GM21529 (cell line): ENCODE results near the gene VMAC.

Experiments
- ATAC-seq: cut with Tn5 transposase; IDR thresholded peaks from one replicate; pipeline ENCODE4 v1.9.1; 2021; ENCODE audit not compliant: unreplicated experiment

The VMAC gene

DNA sequence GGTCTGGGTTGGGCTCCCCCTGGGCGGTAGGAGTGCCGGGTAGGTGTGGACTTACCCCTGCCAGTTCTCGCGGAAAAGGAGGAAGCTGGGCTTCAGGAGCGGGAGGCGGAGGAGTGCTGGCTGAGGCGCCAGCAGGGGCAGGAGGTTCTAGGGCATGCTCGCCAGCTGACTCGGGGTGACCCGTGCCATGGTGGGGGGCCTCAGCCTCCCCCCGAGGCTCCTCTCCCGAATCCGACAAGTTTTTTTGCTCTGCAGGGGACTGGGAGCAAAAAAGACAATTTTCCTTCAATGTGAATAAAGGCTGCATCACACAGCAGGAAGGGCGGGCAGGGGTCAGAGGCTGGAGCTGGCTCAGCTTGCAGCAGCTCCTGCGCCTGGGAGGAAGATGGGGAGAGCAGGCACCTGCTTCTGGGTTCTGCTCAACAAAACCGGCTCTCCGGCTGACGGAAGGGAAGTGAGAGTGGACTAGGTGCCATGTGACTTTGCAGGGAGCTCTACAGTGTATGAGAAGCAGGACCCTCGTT lies 46.7 kb downstream of the VMAC start:
- no peak for ATAC-seq

DNA sequence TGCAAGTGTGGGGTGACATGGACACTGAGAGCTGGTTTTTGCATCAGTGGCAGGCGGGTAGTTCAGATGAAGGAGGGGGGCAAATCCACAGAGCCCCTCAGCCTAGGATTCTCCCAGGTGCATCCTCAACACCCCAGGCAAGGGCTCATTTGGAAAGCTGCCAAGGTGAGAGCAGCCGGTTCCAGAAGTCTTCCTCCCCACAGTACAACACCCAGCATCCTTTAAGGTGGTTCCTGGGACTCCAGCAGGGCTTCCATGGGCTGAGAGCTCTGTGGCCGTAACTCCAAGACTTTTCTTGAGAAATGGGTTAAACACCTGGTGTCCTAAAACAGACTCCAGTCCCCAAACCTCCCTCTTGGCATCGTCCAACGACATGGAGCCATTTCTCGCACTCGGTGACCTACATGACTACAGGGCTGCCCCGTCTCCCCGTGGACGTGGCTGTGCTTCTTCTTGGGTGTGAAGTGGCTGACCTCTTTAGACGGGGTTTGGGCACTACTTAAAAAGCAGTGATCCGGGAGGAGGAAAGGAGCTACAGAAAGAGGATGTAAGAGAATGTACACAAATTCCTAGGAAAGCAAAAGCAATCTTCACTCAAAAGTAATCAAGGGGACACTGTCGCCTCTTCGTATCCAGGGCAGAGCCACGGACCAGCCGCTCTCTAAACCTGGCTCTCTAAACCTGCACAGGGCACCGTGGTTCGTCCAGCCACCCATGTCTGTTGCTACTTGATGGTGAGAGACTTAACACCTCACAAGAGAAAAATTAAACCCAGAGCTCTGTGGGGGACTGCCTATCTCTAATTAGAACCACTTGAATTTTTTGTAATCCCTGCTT lies 47.7 kb downstream of the VMAC start:
- ATAC-seq: no peak

DNA sequence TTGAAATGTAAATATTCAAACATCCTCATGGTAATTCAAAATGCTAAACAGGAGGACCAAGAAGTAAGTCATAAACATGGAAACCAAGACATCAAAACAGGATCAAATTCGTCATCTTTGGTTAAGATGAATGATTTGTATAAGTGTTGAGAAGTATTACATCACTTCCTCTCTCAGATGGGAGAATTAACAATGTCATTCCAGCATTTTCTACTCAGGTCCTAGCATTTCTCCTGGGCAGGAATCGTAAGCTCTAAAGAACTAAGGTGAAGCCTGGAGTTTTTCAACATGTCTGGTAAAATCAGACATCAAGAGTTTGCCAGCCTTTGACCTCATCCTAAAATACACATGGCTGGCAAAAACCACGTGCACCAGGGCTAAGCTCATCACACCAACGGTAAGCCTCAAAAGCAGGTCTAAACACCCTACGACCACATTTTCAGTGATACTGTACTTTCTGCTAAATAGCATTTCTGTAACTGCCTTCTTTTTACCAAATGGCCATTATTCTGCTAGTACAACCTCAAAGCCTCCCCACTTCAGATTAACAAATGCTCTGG lies 48.4 kb downstream of the VMAC start:
- ATAC-seq: no peak

DNA sequence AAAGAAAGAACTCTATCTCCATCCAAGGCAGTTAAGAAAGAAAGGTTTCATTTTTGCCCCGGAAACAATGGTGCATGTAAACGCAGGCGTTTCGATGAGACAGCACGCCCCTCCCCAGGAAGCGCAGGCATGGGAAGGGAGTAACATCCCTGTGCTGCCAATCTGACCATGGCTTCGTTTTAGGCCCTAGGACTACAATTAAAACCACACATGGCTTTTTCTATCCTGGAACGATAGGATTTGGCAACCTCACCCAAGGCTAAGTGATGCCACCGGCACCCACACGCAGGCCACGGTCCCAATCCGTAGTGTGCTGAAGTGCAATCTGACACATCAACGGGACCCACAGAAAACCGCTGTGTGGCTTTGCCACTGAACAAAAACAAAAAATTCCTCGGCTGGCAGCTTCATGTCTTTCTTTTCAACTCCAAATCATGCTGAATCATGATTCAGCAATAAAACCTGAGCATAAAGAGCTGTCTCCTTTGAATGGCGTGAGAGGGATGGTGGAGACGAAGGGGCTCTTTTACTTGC lies 49.1 kb downstream of the VMAC start:
- ATAC-seq: no peak

DNA sequence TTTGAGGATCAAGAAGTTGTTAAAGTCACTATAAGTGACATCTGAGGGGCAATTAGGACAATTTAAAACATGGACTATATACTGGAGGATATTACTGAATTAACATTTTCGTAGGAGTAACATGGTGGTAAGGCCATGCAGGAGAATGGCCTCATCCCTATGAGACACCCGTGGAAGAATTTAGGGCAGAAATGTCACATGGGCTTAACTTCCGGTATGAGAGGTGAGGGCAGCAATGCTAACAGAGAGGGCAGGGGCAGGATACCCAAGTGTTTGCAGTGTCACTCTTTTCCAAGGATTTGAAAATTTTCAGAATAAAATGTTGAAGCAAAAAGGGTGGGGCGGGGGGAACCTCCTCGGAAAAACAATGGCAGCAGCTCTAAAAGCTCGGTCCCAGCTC lies 49.6 kb downstream of the VMAC start:
- ATAC-seq: no peak

DNA sequence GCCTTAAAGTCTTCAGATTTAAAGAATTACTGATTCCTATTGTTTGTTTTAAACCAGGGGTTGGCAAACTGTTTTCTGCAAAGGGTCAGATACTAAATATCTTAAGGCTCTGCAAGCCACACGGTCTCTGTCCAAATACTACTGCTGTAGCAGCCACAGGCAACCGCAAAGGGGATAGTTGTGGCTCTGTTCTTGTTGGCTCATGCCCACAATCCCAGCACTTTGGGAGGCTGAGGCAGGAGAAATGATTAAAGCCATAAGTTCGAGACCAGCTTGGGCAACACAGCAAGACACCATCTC lies 50.9 kb downstream of the VMAC start:
- ATAC-seq: no peak

DNA sequence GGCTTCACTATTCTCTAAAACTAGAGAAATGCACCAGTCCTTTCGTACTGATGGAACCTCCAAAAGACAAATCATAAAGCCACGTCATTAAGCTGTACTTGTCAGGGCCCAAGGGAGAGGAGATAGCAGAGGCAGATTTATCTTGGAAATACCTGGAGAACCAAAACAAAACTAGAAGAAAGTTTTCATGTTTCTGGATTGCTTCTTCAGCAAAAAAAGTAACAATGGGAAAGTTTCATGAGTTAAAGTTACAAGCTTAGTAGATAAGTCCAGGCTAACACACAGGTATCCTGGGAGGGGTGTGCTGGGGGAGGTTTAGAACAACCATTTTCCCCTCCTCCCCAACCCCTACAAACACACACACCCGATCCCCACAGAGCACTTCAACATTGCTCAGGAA lies 51.7 kb downstream of the VMAC start:
- ATAC-seq: no peak

DNA sequence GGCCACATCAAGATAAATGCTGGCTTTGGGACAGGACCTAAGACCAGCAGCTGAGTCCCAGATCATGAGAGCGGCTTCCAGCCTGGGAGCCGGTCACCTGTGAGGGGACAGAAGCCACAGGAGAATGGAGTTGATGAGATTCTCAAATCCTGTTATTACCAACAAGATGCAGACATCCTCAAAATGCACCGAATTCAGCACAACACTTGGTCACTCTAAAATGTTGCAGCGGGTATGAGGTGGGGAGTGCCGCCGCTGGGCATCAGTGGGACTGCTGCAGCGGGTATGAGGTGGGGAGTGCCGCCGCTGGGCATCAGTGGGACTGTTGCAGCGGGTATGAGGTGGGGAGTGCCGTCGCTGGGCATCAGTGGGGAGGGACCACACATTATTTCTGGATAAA lies 52.1 kb downstream of the VMAC start:
- ATAC-seq: no peak

DNA sequence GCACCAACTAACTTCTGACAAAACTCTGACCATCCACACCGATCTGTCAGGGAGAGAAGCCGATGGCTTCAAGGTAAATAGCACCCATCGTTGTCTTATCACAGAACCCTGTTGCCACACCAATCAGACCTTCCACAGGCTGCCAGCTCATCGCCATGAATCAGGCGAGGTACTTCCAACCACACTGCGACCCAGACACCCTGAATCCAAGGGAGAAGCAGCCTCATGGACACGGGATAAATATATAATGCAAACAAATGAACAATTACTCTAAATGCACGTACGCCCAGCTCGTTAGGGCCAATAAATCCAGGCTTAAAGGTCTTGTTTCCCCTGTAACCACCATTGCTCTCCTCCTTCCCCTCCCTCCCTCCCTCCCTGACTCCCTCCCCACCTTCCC lies 52.5 kb downstream of the VMAC start:
- no peak for ATAC-seq

DNA sequence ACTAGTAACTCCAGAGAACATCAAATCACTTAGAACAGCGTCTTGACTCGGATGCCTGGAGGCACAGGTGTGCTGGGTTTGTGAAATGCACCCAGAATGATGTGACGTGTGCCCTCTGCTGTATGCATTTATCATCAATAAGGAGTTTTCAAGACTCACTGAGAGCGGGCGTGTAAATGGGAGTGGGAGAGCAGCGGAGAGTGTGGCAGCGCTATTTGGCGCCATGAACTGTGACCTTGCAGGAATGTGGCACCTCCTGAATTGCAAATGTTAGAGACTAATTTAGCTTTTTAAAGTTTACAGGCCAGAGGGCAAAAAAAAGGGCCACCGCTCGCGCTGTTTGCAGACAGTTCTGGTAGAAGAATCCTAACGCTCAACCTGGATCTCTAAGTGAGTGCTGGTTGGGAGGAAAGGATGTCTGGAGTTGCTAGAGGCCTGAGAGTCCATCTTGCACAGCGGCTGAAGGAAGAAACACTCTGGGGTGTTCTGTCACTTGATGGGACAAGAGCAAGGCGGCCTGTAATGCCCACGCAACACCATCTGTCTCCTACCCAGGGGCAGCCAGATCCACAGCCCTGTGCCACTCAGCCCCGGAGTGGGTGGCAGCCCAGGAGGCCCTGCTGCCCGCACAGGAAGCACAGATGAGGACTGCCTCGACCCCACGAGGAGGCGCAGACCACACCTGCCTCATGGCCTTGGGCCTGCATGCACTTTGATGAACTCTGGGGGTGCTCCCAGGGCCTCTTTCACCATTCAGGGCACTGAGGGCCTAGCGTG lies 53.6 kb downstream of the VMAC start:
- ATAC-seq: no peak

DNA sequence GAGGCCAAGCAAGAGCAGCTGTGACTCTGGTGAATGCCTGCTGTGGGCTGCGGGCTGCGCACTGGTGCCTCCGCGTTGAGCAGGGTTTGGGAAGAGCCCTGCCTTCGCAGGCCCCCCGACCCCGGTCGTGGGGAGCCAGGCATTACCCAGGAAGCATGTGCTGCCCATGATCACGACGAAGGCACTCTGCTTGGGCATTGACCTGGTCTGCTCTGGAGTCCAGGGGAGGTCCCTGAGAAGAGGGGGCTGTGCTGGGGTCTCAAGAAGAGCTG lies 54.1 kb downstream of the VMAC start:
- ATAC-seq: no peak

DNA sequence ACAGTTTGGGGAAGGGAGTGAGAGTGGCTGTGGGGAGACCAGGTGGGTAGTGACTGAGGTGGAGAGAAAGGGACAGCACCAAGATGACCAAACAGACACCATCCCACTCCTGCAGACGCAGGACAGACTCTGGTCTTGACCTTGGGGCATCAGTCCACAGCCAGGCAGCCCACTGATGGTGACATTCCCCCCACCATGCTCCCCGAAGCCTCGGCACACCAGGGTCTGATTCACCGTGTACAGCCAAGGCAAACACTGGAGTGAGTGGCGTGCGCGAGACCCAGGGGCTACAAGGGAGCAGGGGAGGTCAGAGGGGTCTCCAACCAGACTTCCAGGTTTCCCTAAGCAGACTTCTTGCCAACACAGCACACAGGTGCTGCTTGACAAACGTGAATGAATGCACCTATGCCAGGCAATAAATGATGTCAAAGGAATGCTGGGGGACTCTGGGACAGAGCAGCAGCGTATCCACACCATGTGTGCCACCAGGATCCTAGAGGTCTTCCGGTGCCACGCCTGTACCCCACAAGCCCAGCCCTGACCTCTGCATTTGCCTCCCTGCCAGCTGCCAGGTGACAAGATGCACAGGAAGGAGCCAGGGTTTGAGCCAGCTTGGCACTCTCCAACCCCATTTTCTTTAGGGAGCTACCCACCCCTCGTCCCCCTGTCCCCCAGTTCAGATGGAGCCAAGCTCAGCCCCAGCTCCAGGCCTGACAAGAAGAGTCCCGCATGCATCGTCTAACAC lies 54.8 kb downstream of the VMAC start:
- ATAC-seq: no peak
